Lower lobe of right lung (tissue), 2 donors: ENCODE data around the gene NCF4. TPM values are rescaled to one million over a fixed set of nuclear protein-coding genes. Genes with fewer than 3 reads are reported as not detected.

Source experiments
- ATAC-seq, 2 donors: fragments of 200-7000 bp; cut with Tn5 transposase; one replicate each; pipeline ENCODE4 v1.9.1; 2020 to 2022; ENCODE audit warnings: mild to moderate bottlenecking in 2 of 2, moderate library complexity in 2 of 2
- DNase-seq: peaks from one replicate; pipeline ENCODE4 v3.0.0-alpha.2; 2020
- H3K27ac ChIP-seq: fragments of 200-600 bp; one replicate; pipeline ENCODE4 v1.8.0; 2022
- H3K27me3 ChIP-seq: fragments of 200-600 bp; one replicate; pipeline ENCODE4 v1.8.0; 2022; ENCODE audit warnings: low read depth
- H3K36me3 ChIP-seq: fragments of 200-600 bp; one replicate; pipeline ENCODE4 v1.8.0; 2022; ENCODE audit warnings: mild to moderate bottlenecking
- H3K4me1 ChIP-seq: fragments of 200-600 bp; one replicate; pipeline ENCODE4 v1.8.0; 2022
- H3K4me3 ChIP-seq: fragments of 200-600 bp; one replicate; pipeline ENCODE4 v1.8.0; 2022; ENCODE audit warnings: mild to moderate bottlenecking
- H3K9me3 ChIP-seq: fragments of 200-600 bp; one replicate; pipeline ENCODE4 v1.8.0; 2022
- CTCF ChIP-seq: fragments of 200-600 bp; IDR thresholded peaks from one replicate; pipeline ENCODE4 v1.8.0; 2022; ENCODE audit warnings: antibody characterized with exemption, mild to moderate bottlenecking
- intact Hi-C: fragments of 100-400 bp; cut with DNase I; formaldehyde crosslinking; loops from one replicate; pipeline ENCODE4 v1.11.0; 2022
- total RNA-seq: library from RNA; stranded (reverse); fragmentation: NEBNext Ultra II Directional; extraction: Animal tissue kit (Norgen Biotek cat#: 25700); gene quantifications from one replicate; pipeline ENCODE4 v1.2.1, GENCODE V29; 2021
- donor health status: DM: no; HTN: yes; CAD: no; lungs with severe emphysema.

Gene NCF4
- total RNA-seq, 1 donor from 2014 or later: 55.3 TPM

- TF ChIP-seq CTCF: no peak
- Histone ChIP-seq H3K27ac (no peak overlapping the region), H3K4me3 (no peak overlapping the region), H3K4me1 (no peaks in the 10 kb centered on the region), H3K36me3 (no peaks in the 10 kb centered on the region), H3K9me3 (peaks cover 17% of the 10 kb centered on the region), H3K27me3 (no peaks in the 10 kb centered on the region)
- no peak for ATAC-seq
- no peak for DNase-seq
- intact Hi-C loops: no loop called here
These were observed 25.2 kb downstream of the NCF4 start for GRCh38 chr22:36886016-36886415.

- no peak for TF ChIP-seq CTCF
- intact Hi-C loops: no loop called here
- H3K4me3 ChIP-seq: no peak overlapping the region
- ATAC-seq (no peak), DNase-seq (no peak)
- no peak overlapping the region for H3K27ac ChIP-seq
- no peaks in the 10 kb centered on the region for H3K27me3 ChIP-seq
- no peaks in the 10 kb centered on the region for H3K4me1 ChIP-seq
- H3K36me3 ChIP-seq: no peaks in the 10 kb centered on the region
- peaks cover 8% of the 10 kb centered on the region for H3K9me3 ChIP-seq
These were observed 26.4 kb downstream of the NCF4 start for GRCh38 chr22:36887162-36887561.

GRCh38 chr22:36891646-36892045 lies 30.8 kb downstream of the NCF4 start:
- no peak for ATAC-seq

GRCh38 chr22:36892292-36892691 lies 31.5 kb downstream of the NCF4 start:
- no peaks in the 10 kb centered on the region for H3K36me3 ChIP-seq
- no peaks in the 10 kb centered on the region for H3K27me3 ChIP-seq
- no peak overlapping the region for H3K4me3 ChIP-seq
- intact Hi-C loops: no loop called here
- no peaks in the 10 kb centered on the region for H3K4me1 ChIP-seq
- DNase-seq: no peak
- peaks cover 5% of the 10 kb centered on the region for H3K9me3 ChIP-seq
- ATAC-seq: no peak
- no peak overlapping the region for H3K27ac ChIP-seq
- no peak for TF ChIP-seq CTCF

More at GRCh38 chr22:36891646-36892045, 30.8 kb downstream of the NCF4 start:
- TF ChIP-seq CTCF: no peak
- Histone ChIP-seq H3K27me3 (no peaks in the 10 kb centered on the region), H3K36me3 (no peaks in the 10 kb centered on the region), H3K9me3 (peaks cover 5% of the 10 kb centered on the region), H3K27ac (no peak overlapping the region), H3K4me3 (no peak overlapping the region), H3K4me1 (no peaks in the 10 kb centered on the region)
- no peak for DNase-seq
- intact Hi-C loops: no loop called here

GRCh38 chr22:36893262-36893661 lies 32.5 kb downstream of the NCF4 start:
- H3K9me3 ChIP-seq: peaks cover 5% of the 10 kb centered on the region
- no peaks in the 10 kb centered on the region for H3K27me3 ChIP-seq
- TF ChIP-seq CTCF: no peak
- H3K4me3 ChIP-seq: no peak overlapping the region
- intact Hi-C loops: no loop called here
- H3K4me1 ChIP-seq: no peaks in the 10 kb centered on the region
- H3K36me3 ChIP-seq: no peaks in the 10 kb centered on the region
- DNase-seq (no peak), ATAC-seq (no peak)
- no peak overlapping the region for H3K27ac ChIP-seq

GRCh38 chr22:36894266-36894665 lies 33.5 kb downstream of the NCF4 start:
- TF ChIP-seq CTCF: no peak
- ATAC-seq: no peak
- H3K36me3 ChIP-seq: no peaks in the 10 kb centered on the region

More at GRCh38 chr22:36894266-36894665, 33.5 kb downstream of the NCF4 start:
- intact Hi-C loops: no loop called here
- peaks cover 5% of the 10 kb centered on the region for H3K9me3 ChIP-seq
- no peak for DNase-seq
- no peak overlapping the region for H3K27ac ChIP-seq
- H3K4me3 ChIP-seq: no peak overlapping the region
- no peaks in the 10 kb centered on the region for H3K4me1 ChIP-seq
- H3K27me3 ChIP-seq: no peaks in the 10 kb centered on the region
